Measurements from ENCODE around the gene ENC1.

Gene ENC1

DNA sequence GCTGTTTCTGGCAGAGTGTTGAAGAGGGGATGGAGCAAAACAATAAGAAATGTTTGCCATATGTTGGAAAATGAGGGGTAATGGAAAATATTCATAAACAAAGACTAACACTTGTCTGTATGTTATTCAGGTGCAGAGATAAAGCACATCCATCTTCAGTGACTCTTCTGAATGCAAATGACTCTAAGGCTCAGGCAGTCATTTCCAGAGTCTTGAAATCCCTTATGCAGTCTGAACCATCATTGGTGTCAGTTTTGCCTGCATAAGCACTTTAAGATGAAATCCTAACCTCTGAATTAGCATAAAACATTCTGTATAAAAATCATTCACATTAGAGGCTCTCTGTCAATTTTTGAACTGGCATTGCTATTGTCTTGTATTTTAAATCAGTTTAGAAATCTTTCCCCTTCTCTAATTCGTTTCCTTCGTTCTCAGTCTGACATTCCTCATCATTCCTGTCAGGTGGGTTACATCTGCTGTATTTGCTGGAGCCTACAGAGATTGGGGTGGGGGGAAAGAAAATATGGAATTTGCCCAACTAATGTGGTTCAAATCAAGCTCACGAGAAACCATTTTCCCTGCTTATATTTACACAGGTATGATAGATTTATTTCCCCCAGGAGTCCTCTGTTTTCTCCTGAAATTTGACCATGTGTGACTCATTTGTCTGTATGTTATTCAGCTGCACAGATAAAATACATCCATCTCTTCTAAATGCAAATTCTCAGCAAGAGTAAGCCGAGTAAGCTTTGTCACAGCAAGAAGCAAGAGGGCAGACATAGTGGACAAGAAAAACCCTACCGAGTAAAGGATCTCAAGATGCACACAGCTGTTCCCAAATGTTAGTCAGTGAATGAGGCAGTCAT, 31.6 kb downstream of the ENC1 start:
- no peak for DNase-seq (ENCODE audit: low read depth)

DNA sequence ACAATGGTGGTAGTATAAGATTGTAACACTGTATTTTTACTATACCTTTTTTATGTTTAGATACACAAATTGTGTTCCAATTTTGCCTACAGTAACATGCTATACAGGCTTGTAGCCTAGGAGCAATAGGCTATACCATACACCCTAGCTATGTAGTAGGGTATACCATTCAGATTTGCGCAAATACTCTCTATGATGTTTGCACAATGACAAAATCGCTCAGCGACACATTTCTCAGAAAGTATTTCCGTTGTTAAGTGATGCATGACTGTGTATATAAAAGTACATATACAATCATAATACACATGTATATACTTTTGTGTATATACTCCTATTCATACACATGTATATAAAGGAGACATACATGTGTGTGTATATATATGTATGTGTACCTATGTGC, 34.8 kb downstream of the ENC1 start:
- no peak for DNase-seq (ENCODE audit: low read depth)

- no peak for DNase-seq (ENCODE audit: low read depth)
These were observed 37.2 kb downstream of the ENC1 start for GRCh38 chr5:74603376-74603775.

GRCh38 chr5:74599148-74599547, 41.4 kb downstream of the ENC1 start:
- DNase-seq (ENCODE audit: low read depth): no peak

GRCh38 chr5:74598731-74599130, 41.8 kb downstream of the ENC1 start:
- DNase-seq (ENCODE audit: low read depth): no peak

DNA sequence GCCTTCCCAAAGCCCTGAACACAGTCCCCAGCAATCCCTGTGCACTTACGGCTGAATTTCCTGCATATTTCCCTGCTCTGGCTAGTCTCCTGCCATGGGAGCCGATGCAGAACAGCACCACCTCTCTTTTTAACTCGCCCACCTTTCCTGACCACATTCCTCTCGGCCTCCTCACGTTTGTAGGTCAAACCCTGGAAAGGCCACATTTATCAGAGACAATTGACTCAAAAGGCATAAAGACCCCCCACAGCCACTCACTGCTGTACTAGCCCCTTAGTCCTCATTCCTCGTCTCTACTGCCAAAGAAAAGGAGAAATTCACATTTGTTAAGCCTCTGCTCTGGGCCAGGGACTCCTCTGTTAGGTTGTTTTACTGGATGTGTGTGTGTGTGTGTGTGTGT, 43.6 kb downstream of the ENC1 start:
- DNase-seq (ENCODE audit: low read depth): no peak

- no peak for DNase-seq (ENCODE audit: low read depth)
These were observed 45.2 kb downstream of the ENC1 start for GRCh38 chr5:74595143-74595925.

DNA sequence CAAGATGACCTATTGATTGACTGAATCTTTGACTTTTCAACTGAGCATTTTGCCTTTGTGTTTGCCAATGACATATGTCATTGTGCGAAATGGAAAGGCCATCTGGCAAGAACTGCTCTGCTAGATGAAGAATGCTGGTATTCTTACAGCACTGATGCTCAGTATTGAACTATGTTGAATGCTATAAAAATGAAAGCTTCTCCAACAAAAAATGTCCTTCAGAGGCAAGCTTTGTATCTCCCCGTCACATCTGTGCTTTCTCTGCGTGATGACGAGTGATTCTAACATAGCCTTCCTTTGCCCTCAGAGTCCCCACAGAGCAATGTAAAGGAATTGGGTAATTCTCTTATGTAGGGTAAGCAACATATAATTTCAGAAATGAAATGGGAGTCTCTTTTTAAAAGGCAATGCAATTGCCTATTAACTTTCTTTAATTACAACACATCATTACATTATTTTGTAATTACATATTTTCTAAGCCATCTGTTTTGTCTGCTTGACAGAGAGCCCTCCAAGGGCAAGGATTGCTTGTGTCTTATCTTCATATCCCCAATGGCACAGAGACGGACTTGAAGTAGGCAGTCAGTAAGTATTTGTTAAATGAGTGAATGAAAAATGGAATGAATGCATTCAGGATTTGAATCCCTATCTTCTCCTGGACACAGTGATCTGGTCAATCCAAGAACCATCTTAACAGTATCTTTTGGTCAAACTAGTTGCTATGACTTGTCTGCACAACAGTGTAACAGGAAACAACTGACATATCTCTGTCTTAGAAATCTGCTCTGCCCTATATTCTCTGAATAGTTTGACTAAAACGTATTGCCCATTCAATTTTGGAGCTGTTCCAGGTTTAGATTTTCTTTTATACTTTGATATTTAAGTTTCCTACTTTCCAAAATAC, 46.1 kb downstream of the ENC1 start:
- no peak for DNase-seq (ENCODE audit: low read depth)

DNA sequence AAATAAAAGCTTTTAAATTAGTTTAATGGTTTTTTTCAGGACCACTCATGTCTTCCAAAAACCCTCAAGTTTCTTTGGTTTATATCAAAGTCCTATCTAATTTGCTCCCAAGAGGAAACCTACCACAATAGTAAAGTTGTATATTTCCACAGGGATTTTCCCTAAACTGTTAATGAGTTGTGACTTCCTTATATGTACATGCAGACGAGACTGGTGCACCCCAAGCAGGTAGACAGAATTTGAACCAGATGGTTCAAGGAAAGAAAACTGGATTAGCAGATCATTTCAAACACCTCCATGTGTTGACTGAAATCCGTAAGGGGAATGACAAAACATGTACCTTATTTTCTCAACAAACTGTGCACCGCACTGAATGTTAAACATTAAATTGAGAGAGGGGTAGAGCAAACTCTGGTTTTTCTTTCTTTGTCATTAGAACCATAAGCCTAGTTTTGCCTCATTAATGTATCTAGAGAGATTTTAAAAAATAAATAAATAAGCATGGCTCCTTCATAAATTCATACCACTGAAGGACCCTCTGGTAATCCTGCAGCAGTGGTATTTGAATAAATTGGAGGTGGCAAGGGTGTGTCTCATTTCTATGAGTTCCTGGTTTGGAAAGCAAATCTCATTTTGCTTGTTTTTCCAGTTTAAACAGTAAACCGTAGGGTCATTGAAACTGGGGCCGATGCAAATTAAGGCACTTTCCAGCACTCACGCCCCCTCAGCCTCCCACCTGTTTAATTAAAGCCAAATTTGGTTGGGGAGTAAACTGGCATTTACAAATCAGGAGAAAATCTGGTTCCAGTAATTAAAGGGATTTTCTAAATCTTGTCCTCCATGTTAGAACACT, 51.1 kb downstream of the ENC1 start:
- DNase-seq (ENCODE audit: low read depth): no peak

DNA sequence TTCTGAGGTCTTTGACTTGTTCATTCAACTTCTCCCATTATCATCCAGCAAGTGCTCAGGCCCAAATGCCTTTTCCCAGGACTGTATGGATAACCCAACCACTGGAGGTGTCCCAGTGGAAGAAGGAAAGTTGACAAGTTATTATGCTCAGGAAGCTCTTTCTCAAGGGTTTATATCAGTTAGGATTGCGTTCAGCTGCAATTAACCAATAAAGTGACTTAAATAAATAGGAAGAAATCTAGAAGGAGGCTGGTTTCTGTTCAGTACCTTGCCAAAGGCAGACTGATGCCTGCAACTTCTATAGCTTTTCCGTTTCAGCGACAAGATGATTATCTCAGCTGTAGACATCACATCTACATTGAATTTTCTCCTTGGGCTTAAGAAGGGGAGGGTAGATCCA, 52.1 kb downstream of the ENC1 start:
- DNase-seq (ENCODE audit: low read depth): no peak

DNA sequence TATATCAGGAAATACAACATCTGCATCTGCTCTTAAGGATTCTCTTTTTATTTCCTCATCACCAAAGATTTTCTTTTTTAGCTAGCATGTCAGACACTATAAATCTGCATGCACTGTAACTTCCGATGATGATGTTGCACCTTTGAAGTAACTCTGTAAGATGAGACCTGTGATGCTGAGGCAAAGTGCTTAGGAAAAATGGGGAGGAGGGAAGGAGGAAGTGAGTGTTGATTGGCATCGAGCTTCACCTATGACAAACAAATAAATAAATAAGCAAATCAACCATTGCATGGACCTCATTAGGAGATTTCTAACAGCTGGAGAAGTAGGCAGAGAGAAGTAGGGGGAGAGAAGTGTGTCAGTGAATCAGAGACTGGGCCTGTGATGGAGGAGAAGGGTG, 52.6 kb downstream of the ENC1 start:
- no peak for DNase-seq (ENCODE audit: low read depth)

GRCh38 chr5:74587300-74587699, 53.2 kb downstream of the ENC1 start:
- DNase-seq (ENCODE audit: low read depth): no peak

GRCh38 chr5:74586856-74587255, 53.7 kb downstream of the ENC1 start:
- DNase-seq (ENCODE audit: low read depth): no peak

GRCh38 chr5:74582853-74583252, 57.7 kb downstream of the ENC1 start:
- no peak for DNase-seq (ENCODE audit: low read depth)

GRCh38 chr5:74581988-74582365, 58.6 kb downstream of the ENC1 start:
- no peak for DNase-seq (ENCODE audit: low read depth)

- DNase-seq (ENCODE audit: low read depth): no peak
These were observed 59.8 kb downstream of the ENC1 start for GRCh38 chr5:74580729-74581109.

DNA sequence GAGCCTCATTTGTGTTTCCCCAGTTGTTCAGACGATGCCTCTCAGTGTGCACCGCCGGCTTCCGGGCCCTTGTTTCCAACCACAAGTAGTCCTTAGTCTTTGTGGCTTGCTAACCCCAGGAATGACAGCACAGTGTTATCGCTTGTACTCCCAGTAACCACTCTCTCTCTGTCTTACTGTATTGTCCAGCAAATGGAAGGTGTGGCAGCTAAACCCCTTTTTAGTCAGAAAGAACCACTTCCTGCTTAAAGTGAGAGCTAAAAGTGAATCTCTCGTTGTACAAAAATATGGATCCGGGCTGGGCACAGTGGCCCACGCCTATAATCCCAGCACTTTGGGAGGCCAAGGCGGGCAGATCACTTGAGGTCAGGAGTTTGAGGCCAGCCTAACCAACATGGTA, 61.3 kb downstream of the ENC1 start:
- DNase-seq (ENCODE audit: low read depth): peak; percentile 1

- DNase-seq (ENCODE audit: low read depth): no peak
These were observed 62.0 kb downstream of the ENC1 start for GRCh38 chr5:74578356-74579044.

Data from T follicular helper cell (primary cell).